ENCODE data around the gene SHF. TPM values are rescaled to one million over a fixed set of nuclear protein-coding genes. Genes with fewer than 3 reads are reported as not detected.
"Not testable (repeated sequence)": the region's sequence is repeated elsewhere in the genome, so short reads cannot be mapped to it uniquely, and the experiment has no call there.

The SHF gene
- total RNA-seq, 1 donor from 2014 or later = 12.3 TPM

DNA sequence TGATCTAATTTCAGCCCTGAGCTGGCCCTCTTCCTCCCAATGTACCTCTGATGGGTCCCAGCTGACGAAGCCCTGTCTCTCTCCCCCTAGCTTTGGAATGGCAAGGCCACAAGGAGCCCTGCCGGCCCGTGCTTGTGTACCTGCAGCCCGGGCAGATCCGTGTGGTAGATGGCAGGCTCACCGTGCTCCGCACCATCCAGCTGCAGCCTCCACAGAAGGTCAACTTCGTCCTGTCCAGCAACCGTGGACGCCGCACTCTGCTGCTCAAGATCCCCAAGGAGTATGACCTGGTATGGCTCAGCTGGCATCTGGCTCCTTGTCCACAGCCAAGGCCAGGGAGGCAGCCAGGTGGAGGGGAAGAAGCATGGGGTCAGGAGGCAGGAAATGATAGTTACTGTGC, 43.8 kb downstream of the SHF start:
- DNase-seq = no peak

DNA sequence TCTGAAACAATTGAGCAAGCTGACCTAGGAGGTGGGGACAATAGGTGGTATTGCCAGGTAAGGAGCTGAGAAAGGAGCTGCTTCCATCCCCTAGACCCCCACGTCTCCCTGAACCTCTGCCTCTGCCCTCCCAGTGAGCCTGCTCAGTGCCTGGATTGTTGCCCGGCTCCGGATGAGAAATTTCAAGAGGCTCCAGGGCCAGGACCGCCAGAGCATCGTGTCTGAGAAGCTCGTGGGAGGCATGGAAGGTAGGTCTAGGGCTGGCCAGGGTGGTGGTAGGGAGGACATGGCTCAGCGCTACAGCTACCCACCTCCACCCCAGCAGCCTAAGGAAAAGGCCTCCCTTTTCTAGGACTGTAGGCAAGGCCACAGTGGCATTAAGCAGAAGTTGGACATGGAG, 44.7 kb downstream of the SHF start:
- DNase-seq = no peak

DNA sequence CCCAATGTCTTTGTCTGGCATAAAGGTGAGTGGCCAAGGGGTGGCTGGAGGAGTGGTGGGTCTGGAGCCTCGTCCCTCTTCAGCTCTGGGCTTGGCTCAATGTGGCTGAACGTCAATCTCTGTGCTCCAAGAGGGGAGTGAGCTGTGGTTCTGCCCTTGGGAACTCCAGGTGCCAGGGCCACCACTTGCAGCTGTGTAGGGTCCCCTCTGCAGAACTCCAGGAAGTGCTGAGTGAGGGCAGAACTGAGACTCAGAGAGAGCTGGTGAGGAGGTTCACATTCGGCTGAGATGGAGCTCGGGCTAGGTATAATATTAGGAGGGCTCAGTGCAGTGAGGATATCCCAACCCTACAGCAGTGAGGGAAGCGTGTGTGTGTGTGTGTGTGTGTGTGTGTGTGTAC, 46.4 kb downstream of the SHF start:
- DNase-seq = no peak

DNA sequence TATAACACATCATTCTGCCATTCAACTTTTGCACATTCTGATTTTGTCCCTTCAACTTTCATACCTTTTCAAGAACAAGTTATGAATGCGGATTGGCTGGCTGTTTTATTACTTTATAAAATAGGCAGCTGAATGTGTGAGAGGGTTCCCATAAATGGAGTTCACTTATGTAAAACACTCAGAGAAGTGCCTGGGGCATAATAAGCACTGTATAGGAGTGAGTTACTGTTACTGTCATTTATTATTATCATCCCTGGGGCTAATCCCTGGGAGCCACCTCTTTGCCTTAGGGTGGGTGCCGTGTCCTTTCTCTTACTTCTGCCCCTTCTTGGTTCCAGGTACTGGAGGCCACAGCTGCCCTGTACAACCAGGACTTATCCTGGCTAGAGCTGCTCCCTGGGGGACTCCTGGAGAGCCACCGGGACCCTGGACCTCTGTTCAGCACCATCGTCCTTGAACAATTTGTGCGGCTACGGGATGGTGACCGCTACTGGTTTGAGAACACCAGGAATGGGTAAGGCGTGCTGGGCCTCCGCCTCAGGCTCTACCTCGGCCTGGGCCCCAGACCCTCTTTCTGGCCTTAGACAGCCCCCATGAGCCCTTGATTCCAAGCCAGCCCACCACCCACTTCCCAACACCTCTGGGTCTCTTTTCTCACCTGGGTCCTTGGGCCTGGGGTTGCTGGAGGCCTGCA, 47.1 kb downstream of the SHF start:
- DNase-seq = no peak

- DNase-seq = no peak
Observed at GRCh38 chr15:45139770-45140169, 48.0 kb downstream of the SHF start.

- no peak for DNase-seq
Observed at GRCh38 chr15:45138814-45139765, 48.7 kb downstream of the SHF start.

GRCh38 chr15:45137703-45138102, 50.1 kb downstream of the SHF start:
- DNase-seq = no peak

DNA sequence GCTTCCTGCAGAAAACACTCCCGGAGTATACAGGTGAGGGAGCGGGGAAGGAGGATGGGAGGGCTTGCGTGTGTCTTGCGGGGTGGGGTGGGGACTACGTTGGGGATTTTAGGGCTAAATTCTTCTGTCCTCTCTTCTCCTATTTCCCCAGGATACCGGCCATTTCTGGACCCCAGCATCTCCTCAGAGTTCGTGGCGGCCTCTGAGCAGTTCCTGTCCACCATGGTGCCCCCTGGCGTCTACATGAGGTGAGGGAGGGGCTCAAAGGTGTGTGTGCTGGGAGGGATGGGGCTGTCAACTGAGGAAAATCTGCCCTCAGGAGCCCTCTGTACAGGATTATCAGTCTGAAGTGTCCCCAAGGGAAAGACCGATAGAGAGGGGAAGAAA, 51.4 kb downstream of the SHF start:
- DNase-seq = no peak

DNA sequence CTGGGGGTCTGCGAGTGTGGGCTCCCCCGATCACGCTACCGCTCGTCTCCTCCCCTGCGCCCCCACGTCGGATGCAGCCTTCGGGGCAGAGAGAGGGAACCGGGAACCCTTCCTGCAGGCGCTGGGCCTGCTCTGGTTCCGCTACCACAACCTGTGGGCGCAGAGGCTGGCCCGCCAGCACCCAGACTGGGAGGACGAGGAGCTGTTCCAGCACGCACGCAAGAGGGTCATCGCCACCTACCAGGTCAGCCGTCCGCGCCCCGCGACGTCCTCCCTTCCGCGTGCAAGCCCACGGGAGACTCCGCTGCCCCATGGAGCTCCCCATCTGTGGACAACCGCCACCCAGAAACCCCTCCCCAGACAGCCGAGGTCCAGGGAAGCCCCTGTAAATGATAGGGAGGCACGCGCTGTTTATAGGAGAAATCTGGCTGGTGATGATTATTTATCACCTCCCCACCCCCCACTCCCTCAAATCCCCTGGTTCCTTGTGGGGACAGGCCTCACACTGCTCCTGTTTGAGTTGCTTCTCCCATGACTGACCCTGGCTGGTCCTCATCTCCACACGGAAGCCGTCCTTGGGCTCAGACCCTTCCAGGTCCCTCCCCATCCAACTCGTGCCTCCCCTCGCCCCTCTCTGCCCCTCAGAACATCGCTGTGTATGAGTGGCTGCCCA, 51.9 kb downstream of the SHF start:
- DNase-seq = not testable (repeated sequence)

DNA sequence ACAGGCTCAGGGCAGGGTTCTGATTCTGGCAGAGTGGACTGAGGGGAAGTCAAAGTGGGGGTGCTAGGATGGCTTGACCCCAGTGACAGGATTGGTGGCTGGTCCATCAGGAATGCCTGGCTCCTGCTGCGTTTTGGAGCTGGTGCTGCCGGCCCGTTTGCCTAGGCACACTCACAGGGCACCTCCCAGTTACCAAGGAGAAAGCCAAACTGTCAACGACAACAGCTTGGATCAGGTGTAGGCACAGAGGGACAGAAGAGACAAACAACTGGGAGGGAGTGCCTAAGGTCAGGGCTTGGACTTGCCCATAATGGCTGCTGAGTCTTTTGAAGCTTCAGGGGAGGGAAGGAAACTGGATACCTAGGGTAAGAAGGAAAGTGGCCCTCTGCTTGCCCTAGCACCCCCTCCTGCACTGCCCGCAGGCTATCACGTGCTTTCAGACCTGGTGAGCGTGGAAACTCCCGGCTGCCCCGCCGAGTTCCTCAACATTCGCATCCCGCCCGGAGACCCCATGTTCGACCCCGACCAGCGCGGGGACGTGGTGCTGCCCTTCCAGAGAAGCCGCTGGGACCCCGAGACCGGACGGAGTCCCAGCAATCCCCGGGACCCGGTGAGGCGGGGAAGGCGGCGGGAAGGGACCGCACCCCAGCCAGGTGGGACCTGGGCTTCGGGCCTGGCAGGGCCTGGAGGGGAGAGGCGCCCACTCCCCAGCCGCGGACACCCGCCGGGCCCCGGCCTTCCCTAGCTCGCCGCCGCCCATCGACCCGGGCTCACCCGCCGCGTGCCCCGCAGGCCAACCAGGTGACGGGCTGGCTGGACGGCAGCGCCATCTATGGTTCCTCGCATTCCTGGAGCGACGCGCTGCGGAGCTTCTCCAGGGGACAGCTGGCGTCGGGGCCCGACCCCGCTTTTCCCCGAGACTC, 52.8 kb downstream of the SHF start:
- no peak for DNase-seq

DNA sequence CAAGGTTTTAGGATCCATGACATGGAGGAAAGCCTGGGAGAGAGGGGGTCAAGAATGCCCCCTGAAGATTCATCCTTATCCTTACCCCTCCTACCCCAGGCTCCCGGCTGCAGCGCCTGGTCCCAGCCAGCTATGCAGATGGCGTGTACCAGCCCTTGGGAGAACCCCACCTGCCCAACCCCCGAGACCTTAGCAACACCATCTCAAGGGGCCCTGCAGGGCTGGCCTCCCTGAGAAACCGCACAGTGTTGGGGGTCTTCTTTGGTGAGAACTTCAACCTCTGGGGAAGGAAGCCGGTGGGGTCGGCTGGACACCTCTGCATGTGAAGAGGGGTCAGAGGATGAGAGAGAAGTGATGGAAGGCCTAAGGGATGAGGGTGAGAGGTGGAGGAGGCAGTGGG, 53.7 kb downstream of the SHF start:
- no peak for DNase-seq

DNA sequence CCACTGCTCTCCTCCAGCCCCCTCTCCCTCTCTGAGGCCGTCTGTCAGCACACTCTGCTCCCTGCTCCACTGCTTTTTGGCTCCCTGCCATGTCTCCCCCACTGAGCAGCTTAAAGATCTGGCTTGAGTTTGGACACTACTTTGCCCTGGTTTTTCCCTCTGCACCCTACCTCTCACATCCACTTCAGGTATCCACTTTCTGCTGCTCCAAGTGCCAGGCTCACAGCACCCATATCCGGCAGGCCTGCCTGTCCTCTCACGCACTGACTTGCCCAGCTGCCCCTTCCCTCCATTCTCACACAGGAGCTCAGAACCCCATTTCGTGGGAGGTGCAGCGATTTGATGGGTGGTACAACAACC, 54.2 kb downstream of the SHF start:
- DNase-seq = no peak

- no peak for DNase-seq
Observed at GRCh38 chr15:45132844-45133560, 54.8 kb downstream of the SHF start.

DNA sequence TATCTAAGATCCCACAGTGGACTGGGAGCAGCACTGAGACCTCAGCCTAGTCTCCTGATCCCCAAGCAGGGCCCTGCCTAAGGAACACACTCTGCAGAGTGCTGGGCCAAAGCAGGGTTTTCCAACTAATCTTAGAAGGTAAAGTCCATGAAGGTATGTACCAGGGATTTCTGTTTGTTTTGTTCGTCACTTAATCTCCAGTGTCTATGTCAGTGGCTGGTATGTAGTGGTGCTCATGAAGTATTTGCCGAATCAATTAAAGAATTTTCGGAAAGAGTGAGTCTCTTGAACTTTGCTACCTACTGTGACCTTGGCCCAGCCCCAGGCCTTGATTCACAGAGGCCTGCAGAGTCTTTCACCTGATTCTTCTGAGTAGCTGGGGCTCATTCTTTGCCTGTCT, 56.3 kb downstream of the SHF start:
- no peak for DNase-seq

DNA sequence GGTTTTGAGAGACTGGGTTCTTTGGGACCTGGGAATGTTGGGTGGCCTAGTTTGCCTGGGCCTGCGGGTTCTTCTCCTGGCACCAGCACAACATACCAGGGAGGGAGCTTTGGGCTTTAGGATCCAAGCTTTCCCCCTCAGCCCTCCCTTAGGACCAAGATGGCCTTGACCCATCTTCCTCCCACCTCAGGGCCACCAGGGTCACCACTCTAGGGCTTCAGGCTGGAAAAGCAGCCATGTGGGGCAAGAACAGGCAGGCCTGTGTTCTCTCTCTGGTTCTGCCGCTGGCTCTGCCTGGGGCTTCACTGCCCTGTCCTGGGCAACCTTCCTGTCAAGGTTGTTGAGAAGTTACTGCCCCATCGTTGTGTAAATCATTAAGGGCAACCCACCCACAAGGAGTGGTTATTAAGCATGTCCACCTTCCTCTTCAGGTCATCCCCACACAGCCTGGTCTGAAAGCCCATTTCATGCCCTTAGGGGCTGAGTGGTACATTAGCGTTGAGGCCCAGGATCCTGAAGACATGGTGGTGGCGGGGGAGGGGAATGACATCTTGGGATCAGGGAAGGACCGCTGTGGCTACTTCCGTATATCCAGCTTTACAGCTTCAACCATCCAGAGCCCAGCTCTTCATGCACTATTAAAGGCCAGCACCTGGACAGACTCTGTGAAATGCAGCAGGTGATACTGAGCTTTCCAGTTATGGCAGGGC, 57.3 kb downstream of the SHF start:
- DNase-seq = no peak

- no peak for DNase-seq
Observed at GRCh38 chr15:45129651-45130129, 58.1 kb downstream of the SHF start, which contains the start of the genes DUOX1 and DUOXA1. TSS of gene DUOX1 (plus strand) at chr15:45129994. CDS start at chr15:45131967, 1,973 bp downstream. TSS of gene DUOXA1 (minus strand) at chr15:45129879. CDS start at chr15:45123014, 6,865 bp downstream.

DNA sequence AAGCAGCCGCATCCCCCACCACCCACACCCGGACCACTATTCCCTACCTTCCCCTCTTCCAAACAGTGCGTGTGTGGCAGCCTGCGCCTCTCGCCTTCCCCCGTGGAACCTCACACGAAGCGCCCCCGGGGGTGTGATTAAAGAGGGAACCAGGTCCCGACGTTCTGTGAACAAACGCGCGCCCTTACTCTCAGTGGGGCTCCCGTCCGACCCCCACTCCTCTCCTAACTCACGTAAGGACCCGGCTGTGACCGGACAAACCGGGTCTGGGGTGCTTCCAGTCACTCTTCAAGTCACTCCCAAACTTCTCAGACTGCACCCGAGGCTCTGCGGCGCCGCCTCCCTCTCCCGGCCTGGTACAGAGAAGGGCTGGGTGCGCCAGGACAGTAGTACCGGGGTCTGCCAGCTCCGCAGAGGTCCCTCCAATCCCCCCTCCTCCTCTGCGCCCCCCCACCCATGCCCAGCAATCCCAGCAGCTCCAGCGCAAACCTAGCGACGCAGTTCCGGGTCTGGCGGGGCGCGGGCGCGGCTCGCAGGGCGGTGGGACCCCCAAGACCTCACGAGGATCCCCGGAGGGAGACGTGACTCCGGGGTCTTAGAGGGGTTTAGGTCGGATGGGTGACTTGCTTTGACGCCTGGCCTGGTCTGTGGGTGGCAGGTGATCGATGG, 58.7 kb downstream of the SHF start:
- DNase-seq = no peak

DNA sequence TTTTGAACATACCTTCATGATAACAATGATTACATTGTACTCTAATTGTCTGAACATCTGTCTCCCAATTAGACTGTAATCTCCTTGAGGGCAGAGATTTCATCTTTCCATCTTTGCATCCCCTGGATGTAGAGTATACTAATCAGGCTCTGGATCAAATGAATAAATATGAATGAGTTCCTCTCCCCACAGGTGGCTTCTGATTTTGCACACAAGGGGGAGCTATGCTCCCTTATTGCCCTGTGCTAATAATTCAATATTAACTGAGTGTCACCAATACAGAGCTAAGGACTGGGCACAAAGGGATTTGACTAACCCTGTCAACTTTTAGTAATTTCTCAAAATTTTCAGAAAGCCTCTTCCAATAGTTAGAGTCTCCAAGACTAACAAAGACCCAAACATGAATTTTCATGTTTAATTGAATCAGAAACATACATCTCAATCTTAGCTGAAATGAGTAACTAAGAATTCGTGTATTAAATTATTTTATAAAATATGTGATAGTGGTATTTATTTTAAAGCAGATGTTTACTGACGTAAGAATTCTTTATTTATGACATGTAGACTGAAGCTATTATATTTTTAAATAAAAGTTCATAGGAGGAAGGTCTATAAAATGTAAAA, 61.1 kb downstream of the SHF start:
- DNase-seq = no peak

DNA sequence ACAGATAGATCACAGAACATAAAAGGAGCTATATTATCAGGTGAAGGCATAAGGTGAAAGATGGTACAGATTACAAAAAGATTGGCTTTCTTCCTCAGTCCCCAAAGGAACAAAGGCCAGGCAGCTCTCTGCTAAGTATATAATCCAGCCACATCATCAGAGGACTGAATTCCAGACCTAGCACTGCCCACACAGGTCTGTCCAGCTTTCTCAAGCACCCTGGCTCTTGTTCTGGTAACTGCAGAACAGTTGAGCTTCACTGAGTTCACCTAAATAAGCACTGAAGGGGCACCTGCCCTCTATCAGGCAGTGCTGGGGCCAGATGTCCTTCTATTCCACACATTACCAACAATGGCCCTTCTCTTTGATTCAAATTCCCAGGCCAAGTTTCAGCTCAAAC, 64.4 kb downstream of the SHF start:
- no peak for DNase-seq

Data from skin of body (tissue), 2 donors.